Astrocyte (in vitro differentiated cells and primary cell): ENCODE data around the gene PARN. TPM values are rescaled to one million over a fixed set of nuclear protein-coding genes. Genes with fewer than 3 reads are reported as not detected.

Experiments
- DNase-seq: peaks from one replicate; pipeline ENCODE4 v3.0.0-alpha.2; 2010; ENCODE audit warnings: low read depth
- FAIRE-seq: peaks from 2 replicates; lab custom pipeline; 2011; peaks lifted over from hg19 to GRCh38; lab: Jason Lieb, UNC
- H2AFZ ChIP-seq: 2 replicates; pipeline ENCODE4 v1.6.0; 2012; ENCODE audit warnings: low read depth, low read length, inconsistent platforms
- H3K27ac ChIP-seq: 2 replicates; pipeline ENCODE4 v1.5.1; 2011; ENCODE audit warnings: low read depth, low read length, inconsistent platforms
- H3K27me3 ChIP-seq: 2 replicates; pipeline ENCODE4 v1.6.0; 2011; ENCODE audit warnings: low read length, inconsistent platforms; ENCODE audit not compliant: insufficient read depth
- H3K36me3 ChIP-seq: 2 replicates; pipeline ENCODE4 v1.5.1; 2011; ENCODE audit warnings: low read length, inconsistent platforms; ENCODE audit not compliant: insufficient read depth
- H3K4me1 ChIP-seq: 2 replicates; pipeline ENCODE4 v1.5.1; 2011; ENCODE audit warnings: low read length, inconsistent platforms; ENCODE audit not compliant: insufficient read depth
- H3K4me2 ChIP-seq: 2 replicates; pipeline ENCODE4 v1.6.0; 2012; ENCODE audit warnings: low read length, inconsistent platforms
- H3K4me3 ChIP-seq: 2 replicates; pipeline ENCODE4 v1.5.1; 2011; ENCODE audit warnings: low read depth, mild to moderate bottlenecking, low read length, inconsistent platforms; ENCODE audit not compliant: insufficient read depth
- H3K79me2 ChIP-seq: 2 replicates; pipeline ENCODE4 v1.6.0; 2012; ENCODE audit warnings: mild to moderate bottlenecking, low read length, inconsistent platforms; ENCODE audit not compliant: insufficient read depth
- H3K9ac ChIP-seq: 2 replicates; pipeline ENCODE4 v1.6.0; 2012; ENCODE audit warnings: mild to moderate bottlenecking, low read length, inconsistent platforms
- H3K9me3 ChIP-seq: 2 replicates; pipeline ENCODE4 v1.5.1; 2012; ENCODE audit warnings: low read depth, mild to moderate bottlenecking, low read length, inconsistent platforms; ENCODE audit not compliant: insufficient read depth
- H4K20me1 ChIP-seq: 2 replicates; pipeline ENCODE4 v1.6.0; 2012; ENCODE audit warnings: low read length, inconsistent platforms; ENCODE audit not compliant: insufficient read depth
- H3K27ac Mint-ChIP-seq: one replicate; pipeline ENCODE4 v1.8.0; 2021; ENCODE audit warnings: mild to moderate bottlenecking, mixed read lengths; ENCODE audit not compliant: unreplicated experiment
- H3K27me3 Mint-ChIP-seq: one replicate; pipeline ENCODE4 v1.8.0; 2021; ENCODE audit warnings: low read depth, mixed read lengths; ENCODE audit not compliant: unreplicated experiment
- H3K36me3 Mint-ChIP-seq: one replicate; pipeline ENCODE4 v1.8.0; 2021; ENCODE audit warnings: low read depth, mixed read lengths; ENCODE audit not compliant: unreplicated experiment
- H3K4me1 Mint-ChIP-seq: one replicate; pipeline ENCODE4 v1.8.0; 2021; ENCODE audit warnings: low read depth, mixed read lengths; ENCODE audit not compliant: unreplicated experiment
- H3K4me3 Mint-ChIP-seq: one replicate; pipeline ENCODE4 v1.8.0; 2021; ENCODE audit warnings: mild to moderate bottlenecking, moderate library complexity, mixed read lengths; ENCODE audit not compliant: unreplicated experiment
- H3K9me3 Mint-ChIP-seq: one replicate; pipeline ENCODE4 v1.8.0; 2021; ENCODE audit warnings: mild to moderate bottlenecking, mixed read lengths; ENCODE audit not compliant: unreplicated experiment
- EZH2 ChIP-seq: IDR thresholded peaks from 2 replicates; pipeline ENCODE4 v1.6.1; 2012; ENCODE audit warnings: mild to moderate bottlenecking, low read length, inconsistent platforms; ENCODE audit not compliant: insufficient read depth
- total RNA-seq: library from RNA; stranded (reverse); gene quantifications from 2 replicates; pipeline ENCODE4 v1.2.1, GENCODE V29; 2021
- TF ChIP-seq, protein P1 (sequence below): IDR thresholded peaks from 2 replicates; pipeline ENCODE4 v1.5.1; 2011; ENCODE audit warnings: low read depth, mild to moderate bottlenecking, inconsistent platforms, low read length, moderate library complexity; ENCODE audit not compliant: insufficient read depth

Gene PARN
- total RNA-seq, 1 donor from 2014 or later = 26.1 TPM

- H4K20me1 ChIP-seq = no peaks in the 10 kb centered on the region
- Mint-ChIP-seq H3K27me3 (no peaks in the 10 kb centered on the region), H3K4me3 (no peak overlapping the region), H3K9me3 (peaks cover 11% of the 10 kb centered on the region), H3K27ac (no peak overlapping the region), H3K4me1 (peaks cover 30% of the 10 kb centered on the region), H3K36me3 (peaks cover 10% of the 10 kb centered on the region)
- no peaks in the 10 kb centered on the region for H3K36me3 ChIP-seq
- H3K4me2 ChIP-seq = no peak overlapping the region
- no peak overlapping the region for H3K9ac ChIP-seq
- DNase-seq = no peak
- H3K9me3 ChIP-seq = no peaks in the 10 kb centered on the region
- TF ChIP-seq, protein P1, sequence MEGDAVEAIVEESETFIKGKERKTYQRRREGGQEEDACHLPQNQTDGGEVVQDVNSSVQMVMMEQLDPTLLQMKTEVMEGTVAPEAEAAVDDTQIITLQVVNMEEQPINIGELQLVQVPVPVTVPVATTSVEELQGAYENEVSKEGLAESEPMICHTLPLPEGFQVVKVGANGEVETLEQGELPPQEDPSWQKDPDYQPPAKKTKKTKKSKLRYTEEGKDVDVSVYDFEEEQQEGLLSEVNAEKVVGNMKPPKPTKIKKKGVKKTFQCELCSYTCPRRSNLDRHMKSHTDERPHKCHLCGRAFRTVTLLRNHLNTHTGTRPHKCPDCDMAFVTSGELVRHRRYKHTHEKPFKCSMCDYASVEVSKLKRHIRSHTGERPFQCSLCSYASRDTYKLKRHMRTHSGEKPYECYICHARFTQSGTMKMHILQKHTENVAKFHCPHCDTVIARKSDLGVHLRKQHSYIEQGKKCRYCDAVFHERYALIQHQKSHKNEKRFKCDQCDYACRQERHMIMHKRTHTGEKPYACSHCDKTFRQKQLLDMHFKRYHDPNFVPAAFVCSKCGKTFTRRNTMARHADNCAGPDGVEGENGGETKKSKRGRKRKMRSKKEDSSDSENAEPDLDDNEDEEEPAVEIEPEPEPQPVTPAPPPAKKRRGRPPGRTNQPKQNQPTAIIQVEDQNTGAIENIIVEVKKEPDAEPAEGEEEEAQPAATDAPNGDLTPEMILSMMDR = no peak
- TF ChIP-seq EZH2 = no peak
- FAIRE-seq = no peak
- no peak overlapping the region for H2AFZ ChIP-seq
- no peaks in the 10 kb centered on the region for H3K79me2 ChIP-seq
- no peaks in the 10 kb centered on the region for H3K27me3 ChIP-seq
- no peak overlapping the region for H3K4me3 ChIP-seq
- no peak overlapping the region for H3K27ac ChIP-seq
- no peaks in the 10 kb centered on the region for H3K4me1 ChIP-seq
Measured at GRCh38 chr16:14464796-14465195, 165.3 kb downstream of the PARN start.

DNA sequence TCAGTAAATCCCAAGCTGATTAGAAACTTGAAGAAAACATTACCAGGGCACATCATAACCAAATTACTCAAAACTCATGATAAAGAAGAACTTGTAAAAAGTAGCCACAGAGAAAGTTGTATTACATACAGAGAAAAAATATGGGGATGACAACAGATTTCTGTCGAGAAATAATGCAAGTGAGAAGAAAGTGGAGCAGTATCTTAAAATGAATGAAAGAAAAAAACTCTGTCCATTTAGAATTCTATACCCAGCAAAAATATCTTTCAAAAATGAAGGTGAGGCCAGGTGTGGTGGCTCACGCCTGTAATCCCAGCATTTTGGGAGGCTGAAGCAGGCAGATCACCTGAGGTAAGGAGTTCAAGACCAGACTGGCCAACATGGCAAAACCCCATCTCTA, 165.9 kb downstream of the PARN start:
- Histone ChIP-seq H3K4me3 (no peak overlapping the region), H3K79me2 (no peaks in the 10 kb centered on the region), H3K9ac (no peak overlapping the region), H3K27ac (no peak overlapping the region), H4K20me1 (no peaks in the 10 kb centered on the region), H2AFZ (no peak overlapping the region), H3K27me3 (no peaks in the 10 kb centered on the region), H3K36me3 (no peaks in the 10 kb centered on the region), H3K4me2 (no peak overlapping the region), H3K9me3 (no peaks in the 10 kb centered on the region), H3K4me1 (no peaks in the 10 kb centered on the region)
- Mint-ChIP-seq H3K27me3 (no peaks in the 10 kb centered on the region), H3K36me3 (peaks cover 10% of the 10 kb centered on the region), H3K4me3 (no peak overlapping the region), H3K9me3 (peaks cover 11% of the 10 kb centered on the region), H3K27ac (no peak overlapping the region), H3K4me1 (peaks cover 30% of the 10 kb centered on the region)
- FAIRE-seq (no peak), DNase-seq (no peak)
- no peak for TF ChIP-seq EZH2
- TF ChIP-seq, protein P1 = no peak

- Histone ChIP-seq H3K36me3 (no peaks in the 10 kb centered on the region), H2AFZ (no peak overlapping the region), H4K20me1 (no peaks in the 10 kb centered on the region), H3K4me3 (no peak overlapping the region), H3K9ac (no peak overlapping the region), H3K27me3 (no peaks in the 10 kb centered on the region), H3K79me2 (no peaks in the 10 kb centered on the region), H3K9me3 (no peaks in the 10 kb centered on the region), H3K4me1 (no peaks in the 10 kb centered on the region), H3K27ac (no peak overlapping the region), H3K4me2 (no peak overlapping the region)
- DNase-seq (peak; percentile 30), FAIRE-seq (no peak)
- H3K27ac Mint-ChIP-seq = peak overlapping the region; percentile 72
- TF ChIP-seq EZH2 = no peak
- TF ChIP-seq, protein P1 = no peak
- H3K36me3 Mint-ChIP-seq = peaks cover 10% of the 10 kb centered on the region
- H3K4me1 Mint-ChIP-seq = peaks cover 31% of the 10 kb centered on the region
- no peaks in the 10 kb centered on the region for H3K27me3 Mint-ChIP-seq
- H3K4me3 Mint-ChIP-seq = no peak overlapping the region
- H3K9me3 Mint-ChIP-seq = peaks cover 11% of the 10 kb centered on the region
Measured at GRCh38 chr16:14462811-14463210, 167.2 kb downstream of the PARN start.
